Urothelium cell line (cell line): ENCODE measurements around the gene ACER3.
"Not testable (repeated sequence)": the region's sequence is repeated elsewhere in the genome, so short reads cannot be mapped to it uniquely, and the experiment has no call there.

Experiments used
- DNase-seq: peaks from one replicate; pipeline ENCODE4 v3.0.0; 2011; ENCODE audit warnings: low spot score, mixed read lengths
- FAIRE-seq: peaks from 2 replicates; lab custom pipeline; 2011; peaks lifted over from hg19 to GRCh38; lab: Jason Lieb, UNC

The ACER3 gene

GRCh38 chr11:77054084-77054483 lies 193.4 kb downstream of the ACER3 start:
- FAIRE-seq = no peak
- DNase-seq = no peak

- FAIRE-seq = no peak
These were observed 194.4 kb downstream of the ACER3 start for GRCh38 chr11:77055101-77055561.

GRCh38 chr11:77055913-77056312 lies 195.2 kb downstream of the ACER3 start:
- no peak for DNase-seq
- FAIRE-seq = no peak

More at GRCh38 chr11:77055101-77055561, 194.4 kb downstream of the ACER3 start:
- DNase-seq = no peak

GRCh38 chr11:77056814-77057402 lies 196.2 kb downstream of the ACER3 start:
- FAIRE-seq (no peak), DNase-seq (no peak)

GRCh38 chr11:77057938-77058474 lies 197.3 kb downstream of the ACER3 start:
- no peak for FAIRE-seq

GRCh38 chr11:77058900-77059299 lies 198.2 kb downstream of the ACER3 start:
- no peak for FAIRE-seq
- no peak for DNase-seq

More at GRCh38 chr11:77057938-77058474, 197.3 kb downstream of the ACER3 start:
- DNase-seq = no peak

GRCh38 chr11:77059806-77060205 lies 199.1 kb downstream of the ACER3 start:
- FAIRE-seq (no peak), DNase-seq (no peak)

GRCh38 chr11:77060234-77060633 lies 199.5 kb downstream of the ACER3 start:
- peak; percentile 42 for FAIRE-seq
- no peak for DNase-seq

- not testable (repeated sequence) for DNase-seq, FAIRE-seq
These were observed 200.5 kb downstream of the ACER3 start for GRCh38 chr11:77061258-77061657.

- no peak for FAIRE-seq
- no peak for DNase-seq
These were observed 202.2 kb downstream of the ACER3 start for GRCh38 chr11:77062924-77063323.

- DNase-seq (no peak), FAIRE-seq (no peak)
These were observed 202.7 kb downstream of the ACER3 start for GRCh38 chr11:77063407-77063806.

GRCh38 chr11:77063861-77064260 lies 203.1 kb downstream of the ACER3 start:
- no peak for DNase-seq
- no peak for FAIRE-seq

GRCh38 chr11:77064648-77065217 lies 204.0 kb downstream of the ACER3 start:
- DNase-seq (no peak), FAIRE-seq (peak; percentile 70)

- DNase-seq = no peak
These were observed 205.1 kb downstream of the ACER3 start for GRCh38 chr11:77065878-77066228.

GRCh38 chr11:77066229-77067042 lies 205.7 kb downstream of the ACER3 start, which contains the start of gene CAPN5:
TSS of gene CAPN5 (plus strand) at chr11:77066971. CDS start at chr11:77084887, 17,916 bp downstream.
- peak; percentile 97 for FAIRE-seq
- peak; percentile 100 for DNase-seq

More at GRCh38 chr11:77065878-77066228, 205.1 kb downstream of the ACER3 start:
- FAIRE-seq = peak; percentile 88

GRCh38 chr11:77067861-77068443 lies 207.2 kb downstream of the ACER3 start:
- DNase-seq (no peak), FAIRE-seq (no peak)

GRCh38 chr11:77068457-77069335 lies 208.0 kb downstream of the ACER3 start:
- FAIRE-seq = no peak
- no peak for DNase-seq

- FAIRE-seq (no peak), DNase-seq (no peak)
These were observed 208.7 kb downstream of the ACER3 start for GRCh38 chr11:77069336-77069968.

- FAIRE-seq (no peak), DNase-seq (no peak)
These were observed 209.4 kb downstream of the ACER3 start for GRCh38 chr11:77069969-77070582.
